IMR-90 (cell line): ENCODE measurements around the gene ZFP36L2.
"Not testable (repeated sequence)": the region's sequence is repeated elsewhere in the genome, so short reads cannot be mapped to it uniquely, and the experiment has no call there.

Experiments used
- BHLHE40 ChIP-seq: fragments of 150-350 bp; IDR thresholded peaks from 2 replicates; pipeline ENCODE4 v1.6.1; 2016; ENCODE audit warnings: mild to moderate bottlenecking, low read depth, low read length
- CEBPB ChIP-seq: IDR thresholded peaks from 2 replicates; pipeline ENCODE4 v1.6.1; 2012; ENCODE audit warnings: low read depth, low read length, improper control_type of control experiment
- CHD1 ChIP-seq: IDR thresholded peaks from 2 replicates; pipeline ENCODE4 v1.6.1; 2012; ENCODE audit warnings: low read depth, low read length, improper control_type of control experiment
- ELK1 ChIP-seq: fragments of 150-350 bp; IDR thresholded peaks from 2 replicates; pipeline ENCODE4 v1.6.1; 2016; ENCODE audit warnings: low read depth, mild to moderate bottlenecking, low read length, moderate library complexity, borderline replicate concordance
- FOS ChIP-seq: fragments of 150-350 bp; IDR thresholded peaks from 2 replicates; pipeline ENCODE4 v1.6.1; 2016; ENCODE audit warnings: low read depth, low read length
- MAFK ChIP-seq: IDR thresholded peaks from 2 replicates; pipeline ENCODE4 v1.6.1; 2012; ENCODE audit warnings: low read depth, low read length, improper control_type of control experiment
- NFE2L2 ChIP-seq: fragments of 150-350 bp; IDR thresholded peaks from 2 replicates; pipeline ENCODE4 v1.6.1; 2016; ENCODE audit warnings: low read depth, mild to moderate bottlenecking, low read length
- POLR2A ChIP-seq: IDR thresholded peaks from 2 replicates; pipeline ENCODE4 v1.6.1; 2012; ENCODE audit warnings: mild to moderate bottlenecking, low read depth, low read length
- RAD21 ChIP-seq: IDR thresholded peaks from 2 replicates; pipeline ENCODE4 v1.6.1; 2012; ENCODE audit warnings: low read length, improper control_type of control experiment
- RCOR1 ChIP-seq: IDR thresholded peaks from 2 replicates; pipeline ENCODE4 v1.6.1; 2012; ENCODE audit warnings: mild to moderate bottlenecking, low read length, improper control_type of control experiment; ENCODE audit not compliant: insufficient replicate concordance
- RFX5 ChIP-seq: IDR thresholded peaks from 2 replicates; pipeline ENCODE4 v1.8.0; 2012; ENCODE audit warnings: low read depth, mild to moderate bottlenecking, low read length, moderate library complexity
- SMC3 ChIP-seq: fragments of 150-350 bp; IDR thresholded peaks from 2 replicates; pipeline ENCODE4 v1.6.1; 2016; ENCODE audit warnings: low read depth, mild to moderate bottlenecking, antibody characterized with exemption, low read length, moderate library complexity
- USF2 ChIP-seq: fragments of 150-350 bp; IDR thresholded peaks from 2 replicates; pipeline ENCODE4 v1.6.1; 2017; ENCODE audit warnings: mild to moderate bottlenecking, antibody characterized with exemption, low read length, low read depth
- TF ChIP-seq, protein P1 (sequence below): conservative IDR thresholded peaks from 2 replicates; pipeline ENCODE4 v1.5.1; 2012; ENCODE audit warnings: mild to moderate bottlenecking, low read depth, low read length, improper control_type of control experiment

DNA sequence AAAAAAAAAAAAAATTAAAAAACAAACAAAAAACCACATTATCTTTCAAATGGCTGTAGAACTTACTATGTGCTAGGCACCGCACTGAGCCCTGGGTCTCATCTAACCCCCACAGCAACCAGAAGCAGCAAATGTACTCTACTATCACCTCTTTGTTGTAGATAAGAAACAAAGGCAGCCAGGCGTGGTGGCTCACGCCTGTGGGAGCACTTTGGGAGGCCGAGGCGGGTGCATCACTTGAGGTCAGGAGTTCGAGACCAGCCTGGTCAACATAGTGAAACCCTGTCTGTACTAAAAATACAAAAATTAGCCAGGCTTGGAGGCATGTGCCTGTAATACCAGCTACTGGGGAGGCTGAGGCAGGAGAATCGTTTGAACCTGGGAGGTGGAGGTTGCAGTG is 36.5 kb downstream of the ZFP36L2 start:
- TF ChIP-seq RAD21, BHLHE40, CEBPB, POLR2A, CHD1, FOS, MAFK, ELK1, SMC3, USF2, RFX5, NFE2L2, RCOR1: not testable (repeated sequence)
- TF ChIP-seq, protein P1, sequence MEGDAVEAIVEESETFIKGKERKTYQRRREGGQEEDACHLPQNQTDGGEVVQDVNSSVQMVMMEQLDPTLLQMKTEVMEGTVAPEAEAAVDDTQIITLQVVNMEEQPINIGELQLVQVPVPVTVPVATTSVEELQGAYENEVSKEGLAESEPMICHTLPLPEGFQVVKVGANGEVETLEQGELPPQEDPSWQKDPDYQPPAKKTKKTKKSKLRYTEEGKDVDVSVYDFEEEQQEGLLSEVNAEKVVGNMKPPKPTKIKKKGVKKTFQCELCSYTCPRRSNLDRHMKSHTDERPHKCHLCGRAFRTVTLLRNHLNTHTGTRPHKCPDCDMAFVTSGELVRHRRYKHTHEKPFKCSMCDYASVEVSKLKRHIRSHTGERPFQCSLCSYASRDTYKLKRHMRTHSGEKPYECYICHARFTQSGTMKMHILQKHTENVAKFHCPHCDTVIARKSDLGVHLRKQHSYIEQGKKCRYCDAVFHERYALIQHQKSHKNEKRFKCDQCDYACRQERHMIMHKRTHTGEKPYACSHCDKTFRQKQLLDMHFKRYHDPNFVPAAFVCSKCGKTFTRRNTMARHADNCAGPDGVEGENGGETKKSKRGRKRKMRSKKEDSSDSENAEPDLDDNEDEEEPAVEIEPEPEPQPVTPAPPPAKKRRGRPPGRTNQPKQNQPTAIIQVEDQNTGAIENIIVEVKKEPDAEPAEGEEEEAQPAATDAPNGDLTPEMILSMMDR, result not testable (repeated sequence)
